SHP77 (cell line): Measurements from ENCODE around the gene CRB3.
"Not testable (repeated sequence)": the region's sequence is repeated elsewhere in the genome, so short reads cannot be mapped to it uniquely, and the experiment has no call there.

ENCODE experiments used
- DNase-seq, 2 experiments: peaks; one replicate each; lab custom pipeline; 2025; lab: John Stamatoyannopoulos, UW

The CRB3 gene

GRCh38 chr19:6464070-6464873, at the start of gene CRB3:
Gene CRB3, plus strand, starts transcription at chr19:6464271. Its CDS starts 431 bp downstream, at chr19:6464702.
- no peak for DNase-seq

- no peak for DNase-seq
Measured at GRCh38 chr19:6414793-6415590, 49.1 kb upstream of the CRB3 start.

GRCh38 chr19:6415591-6416190, 48.4 kb upstream of the CRB3 start:
- DNase-seq: no peak

GRCh38 chr19:6416658-6417405, 47.2 kb upstream of the CRB3 start:
- no peak for DNase-seq

- DNase-seq: no peak
Measured at GRCh38 chr19:6417713-6418561, 46.1 kb upstream of the CRB3 start.

- DNase-seq: no peak
Measured at GRCh38 chr19:6418562-6418932, 45.5 kb upstream of the CRB3 start.

GRCh38 chr19:6421075-6422014, 42.7 kb upstream of the CRB3 start:
- DNase-seq: no peak

GRCh38 chr19:6423499-6424194, 40.4 kb upstream of the CRB3 start:
- no peak for DNase-seq

GRCh38 chr19:6424195-6424938, 39.7 kb upstream of the CRB3 start, which contains the start of gene KHSRP:
Gene KHSRP, minus strand, starts transcription at chr19:6424811. Its CDS starts 110 bp downstream, at chr19:6424701.
- DNase-seq: no peak

GRCh38 chr19:6424939-6425731, 38.9 kb upstream of the CRB3 start:
- peak; percentile 99 to 100 for DNase-seq

- DNase-seq: peak; percentile 6 to 11
Measured at GRCh38 chr19:6425732-6426620, 38.1 kb upstream of the CRB3 start.

- DNase-seq: no peak
Measured at GRCh38 chr19:6427131-6427530, 36.9 kb upstream of the CRB3 start.

- not testable (repeated sequence) for DNase-seq
Measured at GRCh38 chr19:6428692-6429418, 35.2 kb upstream of the CRB3 start.

GRCh38 chr19:6429419-6430221, 34.5 kb upstream of the CRB3 start:
- no peak for DNase-seq

- no peak for DNase-seq
Measured at GRCh38 chr19:6431891-6432290, 32.2 kb upstream of the CRB3 start.
